Glutamatergic neuron (in vitro differentiated cells): ENCODE results near the gene ADAM33. TPM values are rescaled to one million over a fixed set of nuclear protein-coding genes. Genes with fewer than 3 reads are reported as not detected.
A peak's percentile ranks its signal among the peaks of the same experiment; 100 is the strongest.

Source experiments
- DNase-seq: peaks from one replicate; pipeline ENCODE4 v3.0.0; 2022
- H3K27ac Mint-ChIP-seq: one replicate; pipeline ENCODE4 v1.8.0; 2020; ENCODE audit warnings: mild to moderate bottlenecking, mixed read lengths, inconsistent platforms; ENCODE audit not compliant: unreplicated experiment
- H3K27me3 Mint-ChIP-seq: one replicate; pipeline ENCODE4 v1.8.0; 2020; ENCODE audit warnings: mild to moderate bottlenecking, moderate library complexity, mixed read lengths, inconsistent platforms; ENCODE audit not compliant: unreplicated experiment
- H3K36me3 Mint-ChIP-seq: one replicate; pipeline ENCODE4 v1.8.0; 2020; ENCODE audit warnings: mild to moderate bottlenecking, mixed read lengths, inconsistent platforms; ENCODE audit not compliant: unreplicated experiment
- H3K4me1 Mint-ChIP-seq: one replicate; pipeline ENCODE4 v1.8.0; 2020; ENCODE audit warnings: mild to moderate bottlenecking, low read depth, mixed read lengths, inconsistent platforms; ENCODE audit not compliant: unreplicated experiment
- H3K4me3 Mint-ChIP-seq: one replicate; pipeline ENCODE4 v1.8.0; 2020; ENCODE audit warnings: mild to moderate bottlenecking, mixed read lengths, inconsistent platforms; ENCODE audit not compliant: unreplicated experiment
- H3K9me3 Mint-ChIP-seq: one replicate; pipeline ENCODE4 v1.8.0; 2020; ENCODE audit warnings: mild to moderate bottlenecking, moderate library complexity, mixed read lengths, inconsistent platforms; ENCODE audit not compliant: unreplicated experiment
- total RNA-seq: library from RNA; stranded (reverse); fragmentation: NEBNext Ultra II Directional; extraction: Animal tissue kit (Norgen Biotek cat#: 25700); gene quantifications from one replicate; pipeline ENCODE4 v1.2.1, GENCODE V29; 2021; ENCODE audit not compliant: unreplicated experiment
- TF ChIP-seq, protein P1 (sequence below): fragments of 200-600 bp; sonication (generic); IDR thresholded peaks from one replicate; pipeline ENCODE4 v1.5.0; 2021; ENCODE audit not compliant: partially characterized antibody, unreplicated experiment

ADAM33 gene
- total RNA-seq, 1 donor from 2014 or later: 0.27 TPM

DNA sequence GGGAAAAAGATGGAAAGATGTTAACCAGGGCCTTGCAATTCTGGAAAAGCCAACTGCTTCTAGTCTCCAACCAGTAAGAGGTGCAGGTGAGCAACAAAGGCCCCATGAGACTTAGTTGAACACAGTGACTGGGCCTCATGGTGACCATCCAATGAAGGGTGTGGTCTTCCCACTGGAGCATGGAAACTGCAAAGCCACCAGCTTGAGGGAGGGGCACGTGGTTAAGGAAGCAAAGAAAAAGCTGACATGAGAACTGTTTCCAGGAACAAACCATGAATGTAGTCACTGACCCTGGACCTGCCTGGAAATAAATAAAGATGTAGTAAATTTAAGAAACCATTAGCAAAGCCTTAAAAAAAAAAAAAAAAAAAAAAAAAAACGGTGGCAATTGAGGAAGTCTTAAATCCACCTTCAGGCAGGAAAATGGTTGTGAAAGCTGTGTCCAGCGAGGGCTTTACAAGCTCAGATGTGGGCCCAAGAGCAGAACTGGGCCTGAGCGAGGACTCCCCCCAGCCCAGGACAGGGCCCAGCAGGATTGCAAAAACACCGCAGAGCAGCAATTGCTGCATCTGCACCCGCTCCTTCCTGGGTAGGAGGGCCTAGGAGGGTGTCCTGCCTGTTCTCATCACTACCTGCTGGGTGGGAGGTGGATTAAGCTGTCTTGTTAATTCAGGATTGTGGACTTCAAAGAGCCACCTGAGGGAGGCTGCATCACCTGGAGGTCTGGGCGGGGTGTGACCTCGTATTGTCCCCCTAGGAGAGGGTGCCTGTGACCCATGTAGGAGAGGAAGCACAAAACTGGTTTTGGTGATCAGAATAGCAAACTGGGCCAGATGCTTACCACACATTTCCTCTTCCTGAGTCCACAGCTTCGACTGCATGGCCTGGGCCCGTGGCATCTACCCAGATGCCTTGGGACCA, 28.9 kb downstream of the ADAM33 start:
- TF ChIP-seq, protein P1, sequence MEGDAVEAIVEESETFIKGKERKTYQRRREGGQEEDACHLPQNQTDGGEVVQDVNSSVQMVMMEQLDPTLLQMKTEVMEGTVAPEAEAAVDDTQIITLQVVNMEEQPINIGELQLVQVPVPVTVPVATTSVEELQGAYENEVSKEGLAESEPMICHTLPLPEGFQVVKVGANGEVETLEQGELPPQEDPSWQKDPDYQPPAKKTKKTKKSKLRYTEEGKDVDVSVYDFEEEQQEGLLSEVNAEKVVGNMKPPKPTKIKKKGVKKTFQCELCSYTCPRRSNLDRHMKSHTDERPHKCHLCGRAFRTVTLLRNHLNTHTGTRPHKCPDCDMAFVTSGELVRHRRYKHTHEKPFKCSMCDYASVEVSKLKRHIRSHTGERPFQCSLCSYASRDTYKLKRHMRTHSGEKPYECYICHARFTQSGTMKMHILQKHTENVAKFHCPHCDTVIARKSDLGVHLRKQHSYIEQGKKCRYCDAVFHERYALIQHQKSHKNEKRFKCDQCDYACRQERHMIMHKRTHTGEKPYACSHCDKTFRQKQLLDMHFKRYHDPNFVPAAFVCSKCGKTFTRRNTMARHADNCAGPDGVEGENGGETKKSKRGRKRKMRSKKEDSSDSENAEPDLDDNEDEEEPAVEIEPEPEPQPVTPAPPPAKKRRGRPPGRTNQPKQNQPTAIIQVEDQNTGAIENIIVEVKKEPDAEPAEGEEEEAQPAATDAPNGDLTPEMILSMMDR: no peak
- H3K4me1 Mint-ChIP-seq: peaks cover 19% of the 10 kb centered on the region
- no peak overlapping the region for H3K27ac Mint-ChIP-seq
- DNase-seq: no peak
- no peaks in the 10 kb centered on the region for H3K9me3 Mint-ChIP-seq
- no peak overlapping the region for H3K4me3 Mint-ChIP-seq
- no peaks in the 10 kb centered on the region for H3K27me3 Mint-ChIP-seq
- no peaks in the 10 kb centered on the region for H3K36me3 Mint-ChIP-seq

DNA sequence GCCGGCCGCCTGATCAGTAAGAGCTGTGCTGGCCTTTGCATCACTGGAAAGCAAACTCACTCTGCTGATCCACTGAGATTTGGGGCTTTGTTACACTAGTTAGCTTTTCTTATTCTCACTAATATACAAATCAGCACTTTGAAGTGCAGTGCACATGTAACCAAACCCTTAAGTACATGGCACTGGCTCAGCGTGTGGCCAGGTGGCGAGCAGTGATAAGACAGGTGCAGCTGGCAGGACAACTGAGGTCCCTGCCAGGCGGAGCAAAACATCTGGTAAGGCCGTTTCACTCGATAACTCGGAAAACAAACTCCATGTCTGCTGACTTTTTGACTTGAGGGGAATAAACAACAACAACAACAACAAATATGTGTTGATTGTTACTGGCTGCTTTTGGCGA, 29.6 kb downstream of the ADAM33 start:
- H3K4me3 Mint-ChIP-seq: no peak overlapping the region
- peaks cover 24% of the 10 kb centered on the region for H3K4me1 Mint-ChIP-seq
- no peaks in the 10 kb centered on the region for H3K27me3 Mint-ChIP-seq
- H3K27ac Mint-ChIP-seq: no peak overlapping the region
- H3K9me3 Mint-ChIP-seq: no peaks in the 10 kb centered on the region
- TF ChIP-seq, protein P1: no peak
- DNase-seq: no peak
- H3K36me3 Mint-ChIP-seq: no peaks in the 10 kb centered on the region

DNA sequence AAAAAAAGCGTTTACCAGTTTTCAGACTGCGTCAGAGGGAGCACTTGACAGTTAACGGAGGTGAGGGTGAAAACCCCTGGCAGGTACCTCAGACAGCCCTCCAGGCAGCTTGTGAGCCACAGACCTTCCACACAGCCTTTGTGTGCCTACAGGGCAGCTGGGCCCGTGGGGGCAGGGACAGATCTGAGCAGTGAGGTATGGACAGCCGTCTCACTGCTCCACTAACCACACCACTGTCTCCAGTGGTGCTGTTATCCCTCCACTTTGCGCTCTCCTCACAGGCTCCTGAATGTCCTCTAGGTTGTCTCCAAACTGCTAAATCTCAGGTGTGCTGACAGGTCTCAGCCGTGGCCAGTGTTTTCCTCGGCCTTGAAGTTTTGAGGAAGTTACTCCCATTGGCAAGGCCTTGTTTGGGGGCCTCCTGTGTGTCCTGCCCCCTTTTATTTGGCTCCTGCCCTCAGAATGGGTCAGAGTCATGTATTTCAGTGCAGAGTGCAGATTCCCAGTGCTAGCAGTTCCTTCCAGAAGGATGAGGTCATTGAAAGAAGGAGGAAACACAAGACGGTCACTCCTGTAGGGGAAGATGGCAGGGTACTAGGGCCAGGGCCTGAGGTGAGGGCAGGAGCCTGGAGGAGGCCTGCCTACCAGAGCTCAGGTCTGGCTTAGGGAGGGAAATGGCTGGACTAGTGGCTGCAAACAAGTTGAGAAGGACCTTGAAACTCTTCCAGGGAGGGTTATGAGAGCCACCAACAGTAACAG, 30.4 kb downstream of the ADAM33 start:
- no peak overlapping the region for H3K4me3 Mint-ChIP-seq

DNA sequence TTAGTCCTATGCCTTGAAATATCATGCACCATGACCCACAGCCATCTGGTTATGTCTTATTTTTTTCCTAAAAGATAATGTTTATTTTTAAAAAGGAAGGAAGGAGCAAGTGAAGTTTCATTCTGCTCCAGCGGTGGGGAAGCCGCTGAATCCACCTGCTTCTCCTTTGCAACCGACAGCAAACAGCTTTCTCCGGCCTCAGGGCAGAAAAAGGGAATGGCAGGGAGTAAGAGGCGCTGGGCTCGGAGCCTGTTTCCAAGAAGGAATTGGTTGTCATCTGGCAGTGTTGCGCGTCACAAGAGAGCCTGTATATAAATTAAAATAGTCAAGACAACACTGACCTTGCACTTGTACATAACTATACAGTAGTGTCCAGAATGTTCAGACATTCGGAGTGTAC, 32.9 kb downstream of the ADAM33 start:
- Mint-ChIP-seq H3K27me3 (peaks cover 2% of the 10 kb centered on the region), H3K4me3 (peak overlapping the region; percentile 31), H3K27ac (peak overlapping the region; percentile 9), H3K4me1 (peaks cover 28% of the 10 kb centered on the region), H3K9me3 (peaks cover 4% of the 10 kb centered on the region), H3K36me3 (no peaks in the 10 kb centered on the region)
- DNase-seq: no peak
- TF ChIP-seq, protein P1: no peak

More for the DNA sequence above, 30.4 kb downstream of the ADAM33 start:
- DNase-seq: no peak
- H3K27me3 Mint-ChIP-seq: peaks cover 2% of the 10 kb centered on the region
- no peak overlapping the region for H3K27ac Mint-ChIP-seq
- H3K4me1 Mint-ChIP-seq: peaks cover 30% of the 10 kb centered on the region
- no peaks in the 10 kb centered on the region for H3K36me3 Mint-ChIP-seq
- TF ChIP-seq, protein P1: no peak
- no peaks in the 10 kb centered on the region for H3K9me3 Mint-ChIP-seq

DNA sequence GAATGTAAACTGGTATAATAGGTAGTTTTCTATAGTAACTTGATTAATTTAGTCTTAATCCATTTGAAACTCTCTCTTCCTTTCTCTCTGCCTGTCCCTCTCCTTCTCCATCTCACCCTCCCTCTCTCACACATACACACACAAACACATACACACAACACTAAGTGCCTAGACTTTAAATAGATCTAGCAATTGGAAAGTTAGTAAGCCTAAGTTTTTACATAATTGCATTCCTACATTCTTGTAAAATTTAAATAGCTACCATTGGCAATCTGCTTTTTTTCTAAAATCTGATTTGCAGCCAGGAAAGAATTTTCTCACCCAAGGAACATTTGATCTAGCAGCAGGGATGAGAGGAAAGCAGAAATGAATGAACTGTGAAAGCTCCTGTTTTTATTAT, 34.3 kb downstream of the ADAM33 start:
- no peak overlapping the region for H3K27ac Mint-ChIP-seq
- TF ChIP-seq, protein P1: no peak

More for the DNA sequence above, 34.3 kb downstream of the ADAM33 start:
- DNase-seq: no peak
- peaks cover 2% of the 10 kb centered on the region for H3K36me3 Mint-ChIP-seq
- H3K4me1 Mint-ChIP-seq: peaks cover 23% of the 10 kb centered on the region
- H3K9me3 Mint-ChIP-seq: peaks cover 4% of the 10 kb centered on the region
- H3K27me3 Mint-ChIP-seq: peaks cover 2% of the 10 kb centered on the region
- H3K4me3 Mint-ChIP-seq: no peak overlapping the region
